Measurements from ENCODE around the gene DAB2IP. TPM values are rescaled to one million over a fixed set of nuclear protein-coding genes. Genes with fewer than 3 reads are reported as not detected.

The DAB2IP gene
- total RNA-seq, 2 donors from 2014 or later = 38.0 to 47.0 TPM

DNA sequence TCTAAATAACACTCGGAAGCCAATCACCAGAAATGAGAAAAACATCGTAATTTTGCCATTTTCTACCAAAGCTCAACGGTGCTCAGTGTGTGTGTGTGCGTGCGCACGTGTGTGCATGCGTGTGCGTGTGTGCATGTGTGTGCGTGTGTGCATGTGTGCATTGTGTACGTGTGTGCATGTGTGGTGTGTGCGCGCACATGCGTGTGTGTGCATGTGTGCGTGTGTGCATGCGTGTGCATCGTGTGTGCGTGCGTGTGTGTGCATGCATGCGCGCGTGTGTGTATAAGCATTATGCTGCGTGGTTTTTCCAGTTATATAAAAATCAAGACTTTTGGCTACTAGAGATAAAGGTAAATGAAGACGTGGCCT lies 165.0 kb downstream of the DAB2IP start:
- TF ChIP-seq, protein P1, sequence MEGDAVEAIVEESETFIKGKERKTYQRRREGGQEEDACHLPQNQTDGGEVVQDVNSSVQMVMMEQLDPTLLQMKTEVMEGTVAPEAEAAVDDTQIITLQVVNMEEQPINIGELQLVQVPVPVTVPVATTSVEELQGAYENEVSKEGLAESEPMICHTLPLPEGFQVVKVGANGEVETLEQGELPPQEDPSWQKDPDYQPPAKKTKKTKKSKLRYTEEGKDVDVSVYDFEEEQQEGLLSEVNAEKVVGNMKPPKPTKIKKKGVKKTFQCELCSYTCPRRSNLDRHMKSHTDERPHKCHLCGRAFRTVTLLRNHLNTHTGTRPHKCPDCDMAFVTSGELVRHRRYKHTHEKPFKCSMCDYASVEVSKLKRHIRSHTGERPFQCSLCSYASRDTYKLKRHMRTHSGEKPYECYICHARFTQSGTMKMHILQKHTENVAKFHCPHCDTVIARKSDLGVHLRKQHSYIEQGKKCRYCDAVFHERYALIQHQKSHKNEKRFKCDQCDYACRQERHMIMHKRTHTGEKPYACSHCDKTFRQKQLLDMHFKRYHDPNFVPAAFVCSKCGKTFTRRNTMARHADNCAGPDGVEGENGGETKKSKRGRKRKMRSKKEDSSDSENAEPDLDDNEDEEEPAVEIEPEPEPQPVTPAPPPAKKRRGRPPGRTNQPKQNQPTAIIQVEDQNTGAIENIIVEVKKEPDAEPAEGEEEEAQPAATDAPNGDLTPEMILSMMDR (IDR thresholded peaks at IDR 0.05) = no peak
- no peak overlapping the region for H3K27ac ChIP-seq
- H3K9me3 ChIP-seq = no peaks in the 10 kb centered on the region
- H3K4me3 ChIP-seq = no peak overlapping the region
- H3K36me3 ChIP-seq = no peaks in the 10 kb centered on the region
- H3K4me1 ChIP-seq = no peaks in the 10 kb centered on the region
- no peak for DNase-seq (ENCODE audit: low spot score)
- H3K27me3 ChIP-seq = no peaks in the 10 kb centered on the region

DNA sequence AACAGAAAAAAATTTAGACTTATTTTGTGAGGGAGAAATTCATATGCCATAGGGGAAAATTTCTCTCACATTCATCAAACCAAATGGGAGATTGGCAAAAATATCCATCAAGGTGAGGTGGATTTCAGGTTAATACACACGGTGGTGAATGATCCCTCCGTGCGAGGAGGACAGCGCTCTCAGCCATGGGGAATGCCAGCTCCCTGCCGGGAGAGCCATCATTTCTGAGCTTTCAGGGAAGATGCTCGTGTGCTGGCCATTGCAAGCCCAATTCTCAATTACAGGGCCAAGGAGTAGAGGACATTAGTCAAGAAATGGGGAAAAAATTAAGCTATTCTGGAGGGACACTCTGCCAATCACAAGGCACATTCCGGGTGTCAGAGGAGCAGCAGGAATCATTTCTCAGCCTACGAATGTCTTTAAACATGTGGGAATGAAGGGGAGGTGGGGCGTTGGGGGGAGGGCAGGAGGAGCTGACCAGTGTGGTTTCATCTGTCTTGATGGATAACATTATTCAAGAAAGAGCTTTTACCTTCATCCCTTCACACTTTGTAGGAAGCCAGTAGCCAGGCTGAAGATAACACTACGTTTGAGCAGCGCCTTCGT lies 165.5 kb downstream of the DAB2IP start:
- DNase-seq (ENCODE audit: low spot score) = no peak
- TF ChIP-seq, protein P1 (IDR thresholded peaks at IDR 0.05) = no peak
- peaks cover 0 to 4% of the 10 kb centered on the region in 2 donors for H3K4me1 ChIP-seq
- no peaks in the 10 kb centered on the region for H3K9me3 ChIP-seq
- H3K36me3 ChIP-seq = no peaks in the 10 kb centered on the region
- H3K27me3 ChIP-seq = no peaks in the 10 kb centered on the region
- H3K27ac ChIP-seq = no peak overlapping the region
- H3K4me3 ChIP-seq = no peak overlapping the region

DNA sequence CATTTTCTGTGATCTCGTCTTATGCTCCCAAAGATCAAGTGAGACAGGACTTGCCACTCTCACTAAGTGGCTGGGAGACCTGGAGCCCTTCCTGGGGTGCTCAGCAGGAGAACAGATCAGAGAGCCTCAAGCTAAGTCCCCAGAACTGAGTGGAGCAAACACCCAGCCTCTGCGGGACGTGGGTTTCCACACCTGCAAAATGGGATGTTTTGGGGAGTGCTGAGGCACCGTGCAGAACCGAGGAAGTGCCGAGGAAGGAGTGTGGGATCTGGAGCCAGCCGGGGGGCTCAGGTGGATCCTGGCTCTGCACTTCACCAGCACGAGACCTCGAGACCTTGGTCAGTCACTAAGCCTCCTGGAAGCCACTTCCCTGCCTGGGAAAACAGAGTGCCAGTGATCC lies 166.0 kb downstream of the DAB2IP start:
- no peak overlapping the region for H3K27ac ChIP-seq
- H3K27me3 ChIP-seq = no peaks in the 10 kb centered on the region
- H3K4me1 ChIP-seq = peaks cover 0 to 10% of the 10 kb centered on the region in 2 donors
- no peaks in the 10 kb centered on the region for H3K36me3 ChIP-seq
- no peak overlapping the region for H3K4me3 ChIP-seq
- TF ChIP-seq, protein P1 (IDR thresholded peaks at IDR 0.05) = no peak
- DNase-seq (ENCODE audit: low spot score) = no peak
- H3K9me3 ChIP-seq = no peaks in the 10 kb centered on the region

DNA sequence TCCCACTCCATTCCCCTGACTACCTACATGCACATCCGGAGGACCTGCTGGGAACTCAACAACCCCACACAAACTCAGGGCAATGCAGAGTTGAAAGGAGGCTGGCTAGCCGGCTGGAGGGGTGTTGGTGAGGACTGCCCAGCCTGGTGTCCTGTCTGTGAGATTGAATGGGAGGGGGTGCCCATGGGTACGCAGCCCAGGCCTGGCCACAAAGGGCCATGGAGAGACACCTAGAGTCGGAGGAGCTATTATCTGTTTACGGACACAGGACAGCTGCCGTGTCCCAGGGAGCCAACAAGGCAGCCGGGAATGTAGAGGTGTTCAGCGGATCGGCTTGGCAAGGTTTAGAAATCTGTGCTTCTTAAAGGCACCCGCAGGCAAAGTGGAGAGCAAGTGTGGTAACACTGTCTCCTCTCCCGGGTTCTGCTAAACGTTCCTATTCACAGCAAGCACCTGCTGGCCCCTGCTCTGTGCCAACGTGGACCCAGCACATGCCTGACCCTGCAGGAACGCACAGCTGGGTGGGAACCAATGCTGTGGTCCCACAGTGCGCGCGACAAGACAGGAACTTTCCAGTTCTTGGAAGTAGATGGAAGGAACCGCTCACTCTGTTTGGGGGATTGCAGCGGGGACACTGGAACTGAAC lies 166.7 kb downstream of the DAB2IP start:
- H3K4me1 ChIP-seq = peaks cover 0 to 13% of the 10 kb centered on the region in 2 donors
- no peak for DNase-seq (ENCODE audit: low spot score)
- no peak overlapping the region for H3K27ac ChIP-seq
- H3K4me3 ChIP-seq = no peak overlapping the region
- H3K36me3 ChIP-seq = no peaks in the 10 kb centered on the region
- H3K27me3 ChIP-seq = no peaks in the 10 kb centered on the region
- H3K9me3 ChIP-seq = no peaks in the 10 kb centered on the region
- TF ChIP-seq, protein P1 (IDR thresholded peaks at IDR 0.05) = no peak

DNA sequence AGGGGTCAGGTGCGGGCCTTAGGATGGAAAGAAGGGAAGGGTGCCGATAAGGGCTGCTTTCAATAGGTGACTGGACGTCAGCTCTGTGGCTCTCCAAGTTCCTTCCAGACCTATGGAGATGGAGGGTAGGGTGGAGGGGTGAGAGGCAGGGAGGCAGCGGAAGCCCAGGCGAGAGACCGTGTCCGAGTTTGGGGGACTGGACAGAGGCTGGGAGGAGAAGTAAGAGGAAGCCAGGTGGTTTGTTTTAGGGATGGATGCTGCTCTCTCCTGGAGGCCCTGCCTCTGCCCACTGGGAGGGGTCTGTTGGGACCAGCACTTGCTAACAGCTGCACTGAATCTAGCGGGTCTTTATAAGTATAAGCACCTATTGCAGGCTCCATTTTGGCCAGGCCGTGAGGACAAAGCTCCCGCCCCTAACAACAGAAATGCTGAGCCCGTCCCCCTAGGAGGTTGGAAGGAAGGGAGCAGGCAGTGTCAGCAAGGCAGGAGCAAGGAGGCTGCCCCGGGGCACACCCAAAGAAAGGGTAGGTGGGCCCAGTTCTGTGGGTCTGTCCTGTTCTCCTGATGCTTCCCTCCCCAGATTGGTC lies 167.5 kb downstream of the DAB2IP start:
- Histone ChIP-seq H3K4me1 (peaks cover 0 to 13% of the 10 kb centered on the region in 2 donors), H3K4me3 (no peak overlapping the region), H3K9me3 (no peaks in the 10 kb centered on the region), H3K27ac (no peak overlapping the region), H3K27me3 (no peaks in the 10 kb centered on the region), H3K36me3 (no peaks in the 10 kb centered on the region)
- TF ChIP-seq, protein P1 (IDR thresholded peaks at IDR 0.05) = no peak
- no peak for DNase-seq (ENCODE audit: low spot score)

Measured in right atrium auricular region (tissue), 2 donors.